GM12864 (cell line): Measurements from ENCODE around the gene NUP88.
"Not testable (repeated sequence)": the region's sequence is repeated elsewhere in the genome, so short reads cannot be mapped to it uniquely, and the experiment has no call there.

Experiments used
- DNase-seq: peaks from one replicate; pipeline ENCODE4 v3.0.0-alpha.2; 2011; ENCODE audit warnings: low read depth
- H3K4me3 ChIP-seq: 2 replicates; pipeline ENCODE4 v1.5.1; 2011; ENCODE audit warnings: mild to moderate bottlenecking, low read depth, low read length, control low read depth
- CTCF ChIP-seq: IDR thresholded peaks from 2 replicates; pipeline ENCODE4 v1.5.1; 2011; ENCODE audit warnings: low read depth, mild to moderate bottlenecking, moderate library complexity, low read length, control low read depth, inconsistent platforms; ENCODE audit errors: missing control alignments

The NUP88 gene

GRCh38 chr17:5444209-5444608 is 24.7 kb upstream of the NUP88 start:
- no peak overlapping the region for H3K4me3 ChIP-seq
- no peak for TF ChIP-seq CTCF
- DNase-seq = no peak

GRCh38 chr17:5443728-5444127 is 24.3 kb upstream of the NUP88 start:
- no peak for DNase-seq
- TF ChIP-seq CTCF = no peak
- no peak overlapping the region for H3K4me3 ChIP-seq

- TF ChIP-seq CTCF = no peak
- DNase-seq = no peak
- peak overlapping the region; percentile 87 for H3K4me3 ChIP-seq
These were observed 19.9 kb upstream of the NUP88 start for GRCh38 chr17:5439446-5439764.

- peak; percentile 97 for TF ChIP-seq CTCF
- H3K4me3 ChIP-seq = peak within 1 kb of the TSS; percentile 87
- peak; percentile 78 for DNase-seq
These were observed 19.4 kb upstream of the NUP88 start, which contains the start of gene C1QBP for GRCh38 chr17:5438716-5439445. TSS of gene C1QBP (minus strand) at chr17:5439155. CDS start at chr17:5439073, 82 bp downstream.

- peak overlapping the region; percentile 87 for H3K4me3 ChIP-seq
- no peak for DNase-seq
- no peak for TF ChIP-seq CTCF
These were observed 18.4 kb upstream of the NUP88 start for GRCh38 chr17:5437721-5438317.

GRCh38 chr17:5435781-5436315 is 16.4 kb upstream of the NUP88 start:
- DNase-seq, H3K4me3 ChIP-seq: not testable (repeated sequence)

GRCh38 chr17:5434984-5435383 is 15.5 kb upstream of the NUP88 start:
- no peak for TF ChIP-seq CTCF
- no peak for DNase-seq
- H3K4me3 ChIP-seq = no peak overlapping the region
